Ectodermal cell (in vitro differentiated cells): ENCODE results near the gene IGFBP3. TPM values are rescaled to one million over a fixed set of nuclear protein-coding genes. Genes with fewer than 3 reads are reported as not detected.
A peak's percentile ranks its signal among the peaks of the same experiment; 100 is the strongest.
"Not testable (repeated sequence)": the region's sequence is repeated elsewhere in the genome, so short reads cannot be mapped to it uniquely, and the experiment has no call there.

Experiments
- H3K27ac ChIP-seq: 2 replicates; pipeline ENCODE4 v1.7.0; 2013; ENCODE audit warnings: mild to moderate bottlenecking, low read depth, low read length; ENCODE audit not compliant: insufficient read depth, poor library complexity, severe bottlenecking
- H3K27me3 ChIP-seq: 2 replicates; pipeline ENCODE4 v1.7.0; 2013; ENCODE audit warnings: mild to moderate bottlenecking, low read length; ENCODE audit not compliant: insufficient read depth, control insufficient read depth, poor library complexity, severe bottlenecking
- H3K36me3 ChIP-seq: one replicate; pipeline ENCODE4 v1.7.0; 2013; ENCODE audit warnings: low read length; ENCODE audit not compliant: control insufficient read depth, insufficient read depth
- H3K4me1 ChIP-seq: one replicate; pipeline ENCODE4 v1.7.0; 2013; ENCODE audit warnings: low read length; ENCODE audit not compliant: control insufficient read depth, insufficient read depth
- H3K4me3 ChIP-seq: 2 replicates; pipeline ENCODE4 v1.7.0; 2013; ENCODE audit warnings: low read depth, low read length, control low read depth; ENCODE audit not compliant: insufficient read depth
- H3K9me3 ChIP-seq: 2 replicates; pipeline ENCODE4 v1.7.0; 2013; ENCODE audit warnings: mild to moderate bottlenecking, low read length, moderate library complexity; ENCODE audit not compliant: control insufficient read depth
- WGBS, 2 experiments: methylation state at CpG; one replicate each; pipeline ENCODE4 v1.1.7; 2013; ENCODE audit warnings: missing lambda C conversion rate in 2 of 2; 5-methylcytosine and 5-hydroxymethylcytosine counted together
- polyA plus RNA-seq, 4 experiments: library from polyadenylated mRNA; stranded (reverse); fragments of 50-300 nt; gene quantifications; one replicate each; pipeline ENCODE4 v1.2.3, GENCODE V29; 2013

IGFBP3 gene
- 6.4 TPM for polyA plus RNA-seq (2013, experiment 1 of 4)
- polyA plus RNA-seq (2013, experiment 2 of 4), result 7.5 TPM
- 8.4 TPM for polyA plus RNA-seq (2013, experiment 3 of 4)
- polyA plus RNA-seq (2013, experiment 4 of 4), result 8.2 TPM

GRCh38 chr7:45920502-45921380 lies at the start of gene IGFBP3:
Gene IGFBP3, minus strand, starts transcription at chr7:45921272. Its CDS starts 132 bp downstream, at chr7:45921140.
- H3K27ac ChIP-seq, result no peak within 1 kb of the TSS
- H3K36me3 ChIP-seq, result no peaks in the 10 kb centered on the region
- H3K4me1 ChIP-seq, result peaks cover 13% of the 10 kb centered on the region
- H3K27me3 ChIP-seq, result peaks cover 57% of the 10 kb centered on the region
- WGBS, 2 experiments, result 1% methylated on average over 111 of the region's 111 CpGs
- no peaks in the 10 kb centered on the region for H3K9me3 ChIP-seq
- peak within 1 kb of the TSS; percentile 57 for H3K4me3 ChIP-seq

- no peaks in the 10 kb centered on the region for H3K4me1 ChIP-seq
- no peaks in the 10 kb centered on the region for H3K36me3 ChIP-seq
- H3K4me3 ChIP-seq, result no peak overlapping the region
- WGBS, 2 experiments, result 94 to 95% methylated on average over 2 of the region's 2 CpGs
- H3K27me3 ChIP-seq, result no peaks in the 10 kb centered on the region
- no peaks in the 10 kb centered on the region for H3K9me3 ChIP-seq
- H3K27ac ChIP-seq, result no peak overlapping the region
These were observed 49.4 kb upstream of the IGFBP3 start for GRCh38 chr7:45970454-45970853.

- H3K36me3 ChIP-seq, result no peaks in the 10 kb centered on the region
- H3K4me3 ChIP-seq, result no peak overlapping the region
- no peaks in the 10 kb centered on the region for H3K27me3 ChIP-seq
- H3K9me3 ChIP-seq, result no peaks in the 10 kb centered on the region
- no peaks in the 10 kb centered on the region for H3K4me1 ChIP-seq
- no peak overlapping the region for H3K27ac ChIP-seq
- 91 to 92% methylated on average over 5 of the region's 5 CpGs for WGBS, 2 experiments
These were observed 48.9 kb upstream of the IGFBP3 start for GRCh38 chr7:45969940-45970339.

- H3K36me3 ChIP-seq, result no peaks in the 10 kb centered on the region
- H3K27ac ChIP-seq, result no peak overlapping the region
- WGBS, 2 experiments, result 90 to 93% methylated on average over 9 to 10 of the region's 10 CpGs
- H3K4me3 ChIP-seq, result no peak overlapping the region
- H3K4me1 ChIP-seq, result no peaks in the 10 kb centered on the region
- H3K9me3 ChIP-seq, result no peaks in the 10 kb centered on the region
- no peaks in the 10 kb centered on the region for H3K27me3 ChIP-seq
These were observed 47.9 kb upstream of the IGFBP3 start for GRCh38 chr7:45968856-45969541.

GRCh38 chr7:45968312-45968711 lies 47.2 kb upstream of the IGFBP3 start:
- no peak overlapping the region for H3K4me3 ChIP-seq
- no peaks in the 10 kb centered on the region for H3K36me3 ChIP-seq
- no peaks in the 10 kb centered on the region for H3K9me3 ChIP-seq
- WGBS, 2 experiments, result 89 to 94% methylated on average over 7 of the region's 7 CpGs
- no peak overlapping the region for H3K27ac ChIP-seq
- H3K4me1 ChIP-seq, result no peaks in the 10 kb centered on the region
- no peaks in the 10 kb centered on the region for H3K27me3 ChIP-seq

- no peaks in the 10 kb centered on the region for H3K4me1 ChIP-seq
- no peaks in the 10 kb centered on the region for H3K36me3 ChIP-seq
- no peaks in the 10 kb centered on the region for H3K27me3 ChIP-seq
- H3K4me3 ChIP-seq, result no peak overlapping the region
- H3K27ac ChIP-seq, result no peak overlapping the region
- no peaks in the 10 kb centered on the region for H3K9me3 ChIP-seq
- WGBS, 2 experiments, result 91 to 95% methylated on average over 5 of the region's 5 CpGs
These were observed 46.6 kb upstream of the IGFBP3 start for GRCh38 chr7:45967591-45968157.

GRCh38 chr7:45962861-45963260 lies 41.8 kb upstream of the IGFBP3 start:
- H3K4me1 ChIP-seq, result no peaks in the 10 kb centered on the region
- WGBS, 2 experiments, result 93 to 97% methylated on average over 5 to 6 of the region's 6 CpGs
- no peak overlapping the region for H3K27ac ChIP-seq
- no peaks in the 10 kb centered on the region for H3K36me3 ChIP-seq
- H3K9me3 ChIP-seq, result no peaks in the 10 kb centered on the region
- no peaks in the 10 kb centered on the region for H3K27me3 ChIP-seq
- no peak overlapping the region for H3K4me3 ChIP-seq

- Histone ChIP-seq H3K27ac (no peak overlapping the region), H3K36me3 (no peaks in the 10 kb centered on the region), H3K9me3 (no peaks in the 10 kb centered on the region), H3K27me3 (no peaks in the 10 kb centered on the region), H3K4me1 (no peaks in the 10 kb centered on the region), H3K4me3 (no peak overlapping the region)
- WGBS, 2 experiments, result 84 to 86% methylated on average over 1 to 3 of the region's 3 CpGs
These were observed 36.6 kb upstream of the IGFBP3 start for GRCh38 chr7:45957721-45958120.

- no peak overlapping the region for H3K27ac ChIP-seq
- no peaks in the 10 kb centered on the region for H3K27me3 ChIP-seq
- H3K4me1 ChIP-seq, result no peaks in the 10 kb centered on the region
- H3K36me3 ChIP-seq, result no peaks in the 10 kb centered on the region
- no peaks in the 10 kb centered on the region for H3K9me3 ChIP-seq
- H3K4me3 ChIP-seq, result no peak overlapping the region
- WGBS, 2 experiments, result 100% methylated on average over 1 of the region's 1 CpG; no CpG with 5 or more reads in 1 of the 2 experiments
These were observed 34.2 kb upstream of the IGFBP3 start for GRCh38 chr7:45955286-45955685.

GRCh38 chr7:45953055-45953454 lies 32.0 kb upstream of the IGFBP3 start:
- H3K9me3 ChIP-seq, H3K27ac ChIP-seq, H3K4me3 ChIP-seq, H3K27me3 ChIP-seq, H3K4me1 ChIP-seq, H3K36me3 ChIP-seq: not testable (repeated sequence)
- WGBS, 2 experiments, result 91 to 93% methylated on average over 23 of the region's 23 CpGs
